Neural crest cell (in vitro differentiated cells): ENCODE data around the gene LONP1. TPM values are rescaled to one million over a fixed set of nuclear protein-coding genes. Genes with fewer than 3 reads are reported as not detected.

Source experiments
- DNase-seq: peaks from one replicate; pipeline ENCODE4 v3.0.0; 2021; ENCODE audit warnings: low read depth, mixed read lengths, low spot score
- H3K27ac Mint-ChIP-seq: one replicate; pipeline ENCODE4 v1.8.0; 2021; ENCODE audit warnings: mild to moderate bottlenecking, mixed read lengths; ENCODE audit not compliant: unreplicated experiment
- H3K27me3 Mint-ChIP-seq: 2 replicates; pipeline ENCODE4 v1.8.0; 2021; ENCODE audit warnings: low read depth, mild to moderate bottlenecking, mixed read lengths
- H3K36me3 Mint-ChIP-seq: 2 replicates; pipeline ENCODE4 v1.8.0; 2021; ENCODE audit warnings: low read depth, mild to moderate bottlenecking, mixed read lengths
- H3K4me1 Mint-ChIP-seq: 2 replicates; pipeline ENCODE4 v1.8.0; 2021; ENCODE audit warnings: mixed read lengths
- H3K4me3 Mint-ChIP-seq: one replicate; pipeline ENCODE4 v1.8.0; 2021; ENCODE audit warnings: mild to moderate bottlenecking, mixed read lengths
- H3K9me3 Mint-ChIP-seq: 2 replicates; pipeline ENCODE4 v1.8.0; 2021; ENCODE audit warnings: mixed read lengths
- CTCF ChIP-seq: fragments of 200-600 bp; sonication (generic); conservative IDR thresholded peaks from 2 replicates; pipeline ENCODE4 v1.5.0; 2021; ENCODE audit warnings: antibody characterized with exemption, mild to moderate bottlenecking
- total RNA-seq: library from RNA; stranded (reverse); gene quantifications from 2 replicates; pipeline ENCODE4 v1.2.1, GENCODE V29; 2021

LONP1 gene
- total RNA-seq, 1 donor from 2014 or later: 93.2 TPM

- peak overlapping the region; percentile 87 for H3K4me3 Mint-ChIP-seq
- peaks cover 4% of the 10 kb centered on the region for H3K36me3 Mint-ChIP-seq
- peak overlapping the region; percentile 63 for H3K27ac Mint-ChIP-seq
- H3K27me3 Mint-ChIP-seq: peaks cover 6% of the 10 kb centered on the region
- DNase-seq: no peak
- TF ChIP-seq CTCF: no peak
- H3K9me3 Mint-ChIP-seq: peaks cover 3% of the 10 kb centered on the region
- peaks cover 40% of the 10 kb centered on the region for H3K4me1 Mint-ChIP-seq
Observed at GRCh38 chr19:5681391-5682106, 38.4 kb downstream of the LONP1 start.

GRCh38 chr19:5680437-5681368, 39.2 kb downstream of the LONP1 start, which contains the start of the genes HSD11B1L and MICOS13:
TSS of gene HSD11B1L (plus strand) at chr19:5681027. CDS start at chr19:5684833, 3,806 bp downstream.
TSS of gene MICOS13 (minus strand) at chr19:5680516. CDS start at chr19:5680486, 30 bp downstream.
- peak within 1 kb of the TSS; percentile 99 for H3K27ac Mint-ChIP-seq
- H3K27me3 Mint-ChIP-seq: peaks cover 6% of the 10 kb centered on the region
- H3K4me1 Mint-ChIP-seq: peaks cover 37% of the 10 kb centered on the region
- H3K4me3 Mint-ChIP-seq: peak within 1 kb of the TSS; percentile 99
- TF ChIP-seq CTCF: no peak
- H3K9me3 Mint-ChIP-seq: peaks cover 3% of the 10 kb centered on the region
- peak; percentile 98 for DNase-seq
- H3K36me3 Mint-ChIP-seq: peaks cover 4% of the 10 kb centered on the region

GRCh38 chr19:5680084-5680436, 39.9 kb downstream of the LONP1 start:
- peaks cover 3% of the 10 kb centered on the region for H3K9me3 Mint-ChIP-seq
- no peak for DNase-seq
- H3K4me3 Mint-ChIP-seq: peak overlapping the region; percentile 99
- H3K36me3 Mint-ChIP-seq: peaks cover 4% of the 10 kb centered on the region
- peak overlapping the region; percentile 99 for H3K27ac Mint-ChIP-seq
- H3K27me3 Mint-ChIP-seq: peaks cover 6% of the 10 kb centered on the region
- peak; percentile 13 for TF ChIP-seq CTCF
- H3K4me1 Mint-ChIP-seq: peaks cover 37% of the 10 kb centered on the region

- H3K4me3 Mint-ChIP-seq: peak overlapping the region; percentile 99
- H3K9me3 Mint-ChIP-seq: peaks cover 3% of the 10 kb centered on the region
- peaks cover 6% of the 10 kb centered on the region for H3K27me3 Mint-ChIP-seq
- H3K4me1 Mint-ChIP-seq: peaks cover 37% of the 10 kb centered on the region
- peak overlapping the region; percentile 99 for H3K27ac Mint-ChIP-seq
- no peak for DNase-seq
- TF ChIP-seq CTCF: no peak
- H3K36me3 Mint-ChIP-seq: peaks cover 4% of the 10 kb centered on the region
Observed at GRCh38 chr19:5679289-5680083, 40.5 kb downstream of the LONP1 start.
